Measurements from ENCODE around the gene GPATCH2L.

GRCh38 chr14:76218662-76219061 is 66.9 kb downstream of the GPATCH2L start:
- TF ChIP-seq EZH2 (optimal IDR thresholded peaks at IDR 0.05; ENCODE audit: low read depth, low read length) (no peak), CTCF (IDR thresholded peaks at IDR 0.05; ENCODE audit: low read length) (no peak), EZH2phosphoT487 (IDR thresholded peaks at IDR 0.05; ENCODE audit: low read length) (no peak)
